AG04449 (cell line): ENCODE results near the gene RDH5.

Experiments
- CTCF ChIA-PET: fragments of 350-600 bp; formaldehyde crosslinking; extraction: SDS; loops from one replicate; lab custom pipeline; 2021; ENCODE audit warnings: antibody characterized with exemption; lab: Yijun Ruan, JAX
- POLR2A ChIA-PET: fragments of 400-600, 350-600 bp; formaldehyde crosslinking; extraction: SDS; loops from one replicate; lab custom pipeline; 2020; ENCODE audit warnings: antibody characterized with exemption, inconsistent platforms; lab: Yijun Ruan, JAX
- DNase-seq: peaks from one replicate; pipeline ENCODE4 v3.0.0-alpha.2; 2010; ENCODE audit warnings: low read depth, low spot score
- H3K4me3 ChIP-seq: 2 replicates; pipeline ENCODE4 v1.5.1; 2011; ENCODE audit warnings: low read depth, mild to moderate bottlenecking, control low read depth, low read length
- TF ChIP-seq, protein P1 (sequence below): IDR thresholded peaks from one replicate; pipeline ENCODE4 v1.5.1; 2011; ENCODE audit warnings: mild to moderate bottlenecking, moderate library complexity, low read length, control low read depth, inconsistent platforms; ENCODE audit not compliant: insufficient read depth; ENCODE audit errors: missing control alignments

RDH5 gene

DNA sequence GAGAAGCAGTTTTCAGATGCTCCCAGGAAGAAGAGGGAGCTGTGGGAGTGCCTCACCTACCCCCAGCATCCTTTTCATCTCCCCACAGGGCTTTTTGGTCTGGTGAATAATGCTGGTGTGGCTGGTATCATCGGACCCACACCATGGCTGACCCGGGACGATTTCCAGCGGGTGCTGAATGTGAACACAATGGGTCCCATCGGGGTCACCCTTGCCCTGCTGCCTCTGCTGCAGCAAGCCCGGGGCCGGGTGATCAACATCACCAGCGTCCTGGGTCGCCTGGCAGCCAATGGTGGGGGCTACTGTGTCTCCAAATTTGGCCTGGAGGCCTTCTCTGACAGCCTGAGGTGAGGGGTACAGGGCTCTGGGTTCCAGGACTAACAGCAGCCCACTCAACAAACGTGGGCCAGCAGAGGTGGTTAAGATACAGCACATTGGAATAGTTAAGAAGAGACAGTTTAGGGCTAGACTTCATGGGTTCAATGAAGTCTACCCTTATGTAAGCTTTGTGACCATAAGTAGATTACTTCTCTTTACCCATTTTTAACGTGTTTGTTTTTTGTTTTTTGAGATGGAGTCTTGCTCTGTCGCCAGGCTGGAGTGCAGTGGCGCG is 1.5 kb downstream of the RDH5 start:
- TF ChIP-seq, protein P1, sequence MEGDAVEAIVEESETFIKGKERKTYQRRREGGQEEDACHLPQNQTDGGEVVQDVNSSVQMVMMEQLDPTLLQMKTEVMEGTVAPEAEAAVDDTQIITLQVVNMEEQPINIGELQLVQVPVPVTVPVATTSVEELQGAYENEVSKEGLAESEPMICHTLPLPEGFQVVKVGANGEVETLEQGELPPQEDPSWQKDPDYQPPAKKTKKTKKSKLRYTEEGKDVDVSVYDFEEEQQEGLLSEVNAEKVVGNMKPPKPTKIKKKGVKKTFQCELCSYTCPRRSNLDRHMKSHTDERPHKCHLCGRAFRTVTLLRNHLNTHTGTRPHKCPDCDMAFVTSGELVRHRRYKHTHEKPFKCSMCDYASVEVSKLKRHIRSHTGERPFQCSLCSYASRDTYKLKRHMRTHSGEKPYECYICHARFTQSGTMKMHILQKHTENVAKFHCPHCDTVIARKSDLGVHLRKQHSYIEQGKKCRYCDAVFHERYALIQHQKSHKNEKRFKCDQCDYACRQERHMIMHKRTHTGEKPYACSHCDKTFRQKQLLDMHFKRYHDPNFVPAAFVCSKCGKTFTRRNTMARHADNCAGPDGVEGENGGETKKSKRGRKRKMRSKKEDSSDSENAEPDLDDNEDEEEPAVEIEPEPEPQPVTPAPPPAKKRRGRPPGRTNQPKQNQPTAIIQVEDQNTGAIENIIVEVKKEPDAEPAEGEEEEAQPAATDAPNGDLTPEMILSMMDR: no peak
- H3K4me3 ChIP-seq: no peak overlapping the region
- CTCF ChIA-PET: interaction anchor here (0.7 to 7.1 kb wide), 8 partner anchors 9 to 77 kb away, joined by 3 to 79 read pairs (median 4); no protein-coding TSS in a partner anchor
- POLR2A ChIA-PET: interaction anchor here (1.2 to 3.0 kb wide), 2 partner anchors 8 to 9 kb away, joined by 5 to 39 read pairs; partner anchors contain the start of gene CD63
- DNase-seq: no peak

DNA sequence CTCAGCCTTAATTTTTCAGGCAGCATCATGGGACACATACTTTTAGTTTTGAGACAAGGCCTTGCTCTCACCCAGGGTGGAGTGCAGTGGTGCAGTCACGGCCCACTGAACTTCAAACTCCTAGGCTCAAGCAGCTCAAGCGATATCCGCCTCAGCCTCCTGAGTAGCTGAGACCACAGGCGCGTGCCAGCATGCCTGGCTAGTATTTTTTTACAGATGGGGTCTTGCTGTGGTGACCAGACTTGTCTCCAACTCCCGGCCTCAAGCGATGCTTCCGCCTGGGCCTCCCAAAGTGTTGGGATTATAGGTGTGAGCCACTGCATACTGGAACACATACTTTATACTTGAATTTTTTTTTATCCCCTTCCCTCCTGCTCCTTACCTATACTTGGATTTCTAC is 2.8 kb downstream of the RDH5 start:
- DNase-seq: no peak
- TF ChIP-seq, protein P1: no peak
- H3K4me3 ChIP-seq: no peak overlapping the region
- CTCF ChIA-PET: interaction anchor here (0.8 to 7.1 kb wide), 4 partner anchors 11 to 218 kb away, joined by 3 to 79 read pairs (median 7); no protein-coding TSS in a partner anchor
- POLR2A ChIA-PET: no interaction called here

DNA sequence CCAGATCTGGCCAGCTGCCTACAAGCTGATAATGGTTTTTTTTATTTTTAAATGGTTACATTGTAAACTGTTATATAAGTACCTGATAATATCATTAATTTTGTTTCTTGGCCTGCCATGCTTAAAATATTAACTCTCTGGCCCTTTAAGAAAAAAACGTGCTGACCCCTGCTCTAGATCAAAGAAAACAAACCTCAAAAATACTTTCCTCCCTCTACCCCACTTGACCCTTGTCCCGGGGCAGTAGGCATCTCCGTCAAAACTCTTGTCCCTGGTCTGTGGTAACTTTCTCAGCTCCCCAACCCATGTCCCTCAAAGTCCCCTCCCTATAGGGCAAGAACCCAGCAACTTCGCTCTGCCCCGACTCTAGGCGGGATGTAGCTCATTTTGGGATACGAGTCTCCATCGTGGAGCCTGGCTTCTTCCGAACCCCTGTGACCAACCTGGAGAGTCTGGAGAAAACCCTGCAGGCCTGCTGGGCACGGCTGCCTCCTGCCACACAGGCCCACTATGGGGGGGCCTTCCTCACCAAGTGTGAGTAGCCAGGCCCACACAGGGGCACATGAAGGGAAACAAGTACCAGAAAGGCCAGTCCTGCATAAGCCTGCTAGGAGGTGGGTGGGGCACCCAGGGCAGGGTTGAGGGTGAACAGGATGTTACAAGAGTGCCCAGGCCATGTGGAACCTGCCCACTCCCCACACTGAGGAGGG is 3.5 kb downstream of the RDH5 start:
- TF ChIP-seq, protein P1: no peak
- DNase-seq: no peak
- CTCF ChIA-PET: interaction anchor here (0.8 to 7.1 kb wide), 4 partner anchors 11 to 217 kb away, joined by 3 to 79 read pairs (median 7); no protein-coding TSS in a partner anchor
- H3K4me3 ChIP-seq: no peak overlapping the region
- POLR2A ChIA-PET: no interaction called here

DNA sequence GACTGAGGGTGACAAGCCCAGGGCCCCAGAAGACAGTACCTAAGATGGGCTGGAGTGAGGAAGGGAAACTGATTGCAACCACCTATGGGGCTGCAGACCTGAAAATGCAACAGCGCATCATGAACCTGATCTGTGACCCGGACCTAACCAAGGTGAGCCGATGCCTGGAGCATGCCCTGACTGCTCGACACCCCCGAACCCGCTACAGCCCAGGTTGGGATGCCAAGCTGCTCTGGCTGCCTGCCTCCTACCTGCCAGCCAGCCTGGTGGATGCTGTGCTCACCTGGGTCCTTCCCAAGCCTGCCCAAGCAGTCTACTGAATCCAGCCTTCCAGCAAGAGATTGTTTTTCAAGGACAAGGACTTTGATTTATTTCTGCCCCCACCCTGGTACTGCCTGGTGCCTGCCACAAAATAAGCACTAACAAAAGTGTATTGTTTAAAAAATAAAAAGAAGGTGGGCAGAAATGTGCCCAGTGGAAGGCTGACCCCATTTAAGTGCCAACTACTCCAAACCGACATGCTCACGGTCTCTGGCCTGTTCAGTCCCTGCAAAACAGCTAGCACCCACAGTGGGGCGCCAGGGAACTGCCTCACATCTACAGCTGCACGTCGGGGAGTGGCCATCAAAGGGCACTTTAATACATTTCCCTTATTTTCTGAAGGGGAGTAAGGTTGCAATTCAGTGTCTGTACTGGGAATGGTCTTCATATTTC is 4.2 kb downstream of the RDH5 start:
- TF ChIP-seq, protein P1: peak; percentile 78
- ChIA-PET CTCF (interaction anchor here (0.8 to 7.1 kb wide), 5 partner anchors 8 to 305 kb away, joined by 3 to 79 read pairs (median 3); partner anchors contain the start of gene BLOC1S1), POLR2A (interaction anchor here (0.6 kb wide), 1 partner anchor 13 kb away, joined by 3 read pairs; no protein-coding TSS in a partner anchor)
- H3K4me3 ChIP-seq: no peak overlapping the region
- DNase-seq: no peak

DNA sequence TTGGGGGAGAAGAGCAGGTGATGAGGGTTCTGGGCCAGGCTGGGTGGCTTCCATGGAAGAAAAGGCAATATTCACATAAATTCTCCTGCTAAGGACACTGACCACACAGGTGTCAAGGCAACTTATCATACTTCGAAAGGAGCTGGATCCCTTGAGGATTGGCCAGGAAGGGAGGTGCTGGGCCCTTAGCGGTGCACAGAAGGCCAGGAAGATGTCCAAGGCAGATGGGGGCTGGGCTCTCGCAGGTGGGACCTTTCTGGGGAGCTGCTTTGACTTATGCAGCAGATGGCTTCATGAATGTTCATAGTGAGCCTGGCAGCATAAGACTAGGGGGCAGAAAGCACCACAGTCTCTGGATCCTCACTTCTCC is 4.7 kb downstream of the RDH5 start:
- CTCF ChIA-PET: interaction anchor here (0.6 to 7.1 kb wide), 7 partner anchors 9 to 305 kb away, joined by 3 to 79 read pairs (median 3); partner anchors contain the start of gene BLOC1S1
- no peak overlapping the region for H3K4me3 ChIP-seq
- TF ChIP-seq, protein P1: no peak
- DNase-seq: no peak
- POLR2A ChIA-PET: interaction anchor here (0.6 kb wide), 1 partner anchor 12 kb away, joined by 3 read pairs; no protein-coding TSS in a partner anchor
